ENCODE results near the gene ATRNL1.

GRCh38 chr10:115278294-115278693 lies 185.1 kb downstream of the ATRNL1 start:
- TF ChIP-seq MAX (IDR thresholded peaks at IDR 0.05; ENCODE audit: low read depth) = no peak
- TF ChIP-seq CTCF (IDR thresholded peaks at IDR 0.05) = no peak
- TF ChIP-seq TCF12 (IDR thresholded peaks at IDR 0.05) = no peak
- no peak for TF ChIP-seq EP300 (IDR thresholded peaks at IDR 0.05; ENCODE audit: borderline replicate concordance in 1 of 2, low read depth in 1 of 2, low read length in 1 of 2)
- TF ChIP-seq SIN3A (IDR thresholded peaks at IDR 0.05; ENCODE audit: borderline replicate concordance, low read depth, low read length) = no peak
- no peak for TF ChIP-seq SMC3 (IDR thresholded peaks at IDR 0.05; ENCODE audit: low read depth, low read length)
- TF ChIP-seq POLR2AphosphoS5 (IDR thresholded peaks at IDR 0.05; ENCODE audit: low read depth, low read length) = no peak
- no peak for TF ChIP-seq RAD21 (IDR thresholded peaks at IDR 0.05; ENCODE audit: low read length)
- no peak for TF ChIP-seq TAF1 (IDR thresholded peaks at IDR 0.05; ENCODE audit: borderline replicate concordance, low read depth, low read length)
- no peak for TF ChIP-seq USF2 (IDR thresholded peaks at IDR 0.05; ENCODE audit: borderline replicate concordance, low read depth, low read length)
- no peak for TF ChIP-seq GABPA (IDR thresholded peaks at IDR 0.05; ENCODE audit: low read depth)
